K562 (cell line): Measurements from ENCODE around the gene CASTOR1. TPM values are rescaled to one million over a fixed set of nuclear protein-coding genes. Genes with fewer than 3 reads are reported as not detected.

Source experiments
- DEAF1 ChIP-seq: fragments of 450-650 bp; formaldehyde crosslinking; IDR thresholded peaks from 2 replicates; pipeline ENCODE4 v1.4.0; 2020; ENCODE audit warnings: mild to moderate bottlenecking, moderate library complexity
- ETS1 ChIP-seq: conservative IDR thresholded peaks from 2 replicates; pipeline ENCODE4 v1.6.1; 2011; ENCODE audit warnings: low read depth, mild to moderate bottlenecking, low read length; ENCODE audit not compliant: control insufficient read depth
- MGA ChIP-seq: fragments of 450-650 bp; IDR thresholded peaks from 2 replicates; pipeline ENCODE4 v1.6.1; 2016; ENCODE audit warnings: mild to moderate bottlenecking, moderate library complexity
- MTF1 ChIP-seq: fragments of 250-450 bp; sonication (Bioruptor Pico); IDR thresholded peaks from 2 replicates; pipeline ENCODE4 v1.9.0; 2021; ENCODE audit warnings: moderate library complexity, mild to moderate bottlenecking, inconsistent platforms, borderline replicate concordance
- RAD21 ChIP-seq, 2 experiments: fragments of 250-450 bp in 1 of 2; fragments of 450-650 bp in 1 of 2; sonication (Bioruptor Pico) in 1 of 2; formaldehyde crosslinking in 1 of 2; IDR thresholded peaks in 1 of 2; conservative IDR thresholded peaks in 1 of 2; 2 replicates each; pipeline versions ENCODE4 v1.4.0 to v1.8.0; 2020 to 2022; ENCODE audit warnings: mild to moderate bottlenecking in 2 of 2, moderate library complexity in 1 of 2
- ZHX1 ChIP-seq: fragments of 150-350 bp; conservative IDR thresholded peaks from 2 replicates; pipeline ENCODE4 v1.6.1; 2014; ENCODE audit warnings: low read length
- polyA plus RNA-seq, 8 experiments: library from polyadenylated mRNA; depleted of rRNA in 4 of 8; stranded (reverse) in 5 of 8; unstranded in 3 of 8; fragments of >200 nt; fragmentation: Nextera tagmentation in 2 of 8; fragmentation: Illumina TruSeq in 1 of 8; extraction: Ambion mirVana in 2 of 8; extraction: Trizol in 1 of 8; gene quantifications; 2 replicates each; pipeline versions ENCODE4 v1.2.1 to v1.2.3, GENCODE V29; 2011 to 2014; ENCODE audit warnings: inconsistent platforms in 1 of 8, missing spikeins in 1 of 8
- total RNA-seq, 7 experiments: library from RNA; depleted of rRNA in 6 of 7; stranded (reverse); fragments of >200 nt in 6 of 7; fragmentation: Illumina TruSeq in 2 of 7; extraction: Trizol in 2 of 7; gene quantifications; 2 replicates each; pipeline versions ENCODE4 v1.2.1 to v1.2.3, GENCODE V29; 2011 to 2021; ENCODE audit warnings: low replicate concordance in 1 of 7

The CASTOR1 gene
- total and polyA plus RNA-seq, 9 of the 15 experiments (the other 6 are each of a cell fraction or from before 2014, with no cell fraction given), result 0.35 to 2.6 (median 1.1) TPM

GRCh38 chr22:30286813-30287647 is 2.3 kb downstream of the CASTOR1 start (continued):
- TF ChIP-seq MGA, result peak; percentile 84
- TF ChIP-seq ETS1, result no peak; the same call in 1 of the 2 replicates
- TF ChIP-seq RAD21 (CRISPR knock-in tag; conservative IDR thresholded peaks at IDR 0.05 in 1 of 2, IDR thresholded peaks at IDR 0.05 in 1 of 2), result peak; percentile 53 to 80
- no peak for TF ChIP-seq ZHX1
- TF ChIP-seq DEAF1 (CRISPR knock-in tag), result 0 out of 2 replicates have a peak, but pooled peaks have one; percentile 12
- TF ChIP-seq MTF1, result no peak
